Spleen (tissue), 7 donors: ENCODE results near the gene CPNE8.

ENCODE experiments used
- CTCF ChIP-seq, 11 experiments: fragments of 200-600 bp in 7 of 11; fragments of 450-650 bp in 4 of 11; sonication (generic) in 4 of 11; IDR thresholded peaks in 8 of 11; conservative IDR thresholded peaks in 3 of 11; 1 replicate in 7 of 11; 2 replicates in 4 of 11; pipeline versions ENCODE4 v1.4.0 to v1.8.0; 2016 to 2021; ENCODE audit warnings: antibody characterized with exemption in 11 of 11, inconsistent platforms in 4 of 11, mild to moderate bottlenecking in 1 of 11
- POLR2A ChIP-seq, 3 donors: fragments of 450-650 bp; IDR thresholded peaks; one replicate each; pipeline ENCODE4 v1.5.1; 2017; ENCODE audit warnings: antibody characterized with exemption in 3 of 3, mild to moderate bottlenecking in 1 of 3
- POLR2AphosphoS5 ChIP-seq, 3 donors: sonication (generic); formaldehyde crosslinking; IDR thresholded peaks; one replicate each; pipeline ENCODE4 v1.5.1; 2017; ENCODE audit warnings: antibody characterized with exemption in 3 of 3
- donor health status: DM: no; HTN: no; CAD: no; lungs with moderate emphysema.
- donor health status: DM: no; HTN: no; CAD: no.
- donor health status: DM: no; HTN: no; CAD: no.

GRCh38 chr12:38666425-38666824, 239.0 kb downstream of the CPNE8 start:
- TF ChIP-seq POLR2AphosphoS5 (IDR thresholded peaks at IDR 0.05) (no peak), POLR2A (IDR thresholded peaks at IDR 0.05) (no peak), CTCF (IDR thresholded peaks at IDR 0.05 in 8 of 11, conservative IDR thresholded peaks at IDR 0.05 in 3 of 11) (no peak)
